K562 (cell line): ENCODE measurements around the gene DDR1. TPM values are rescaled to one million over a fixed set of nuclear protein-coding genes. Genes with fewer than 3 reads are reported as not detected.

Source experiments
- BDP1 ChIP-seq: IDR thresholded peaks from 3 replicates; pipeline ENCODE4 v1.6.1; 2011; ENCODE audit not compliant: insufficient read length, insufficient read depth
- CBX5 ChIP-seq: IDR thresholded peaks from 2 replicates; pipeline ENCODE4 v1.6.1; 2014; ENCODE audit warnings: low read depth, borderline replicate concordance
- CC2D1A ChIP-seq: fragments of 450-650 bp; IDR thresholded peaks from 2 replicates; pipeline ENCODE4 v1.6.1; 2017; ENCODE audit warnings: mild to moderate bottlenecking
- CHD1 ChIP-seq: fragments of 200-600 bp; sonication (generic); IDR thresholded peaks from one replicate; pipeline ENCODE4 v1.6.1; 2012; ENCODE audit warnings: mild to moderate bottlenecking, moderate library complexity, low read length, inconsistent platforms
- CHD4 ChIP-seq: fragments of 200-600 bp; sonication (generic); IDR thresholded peaks from 3 replicates; pipeline ENCODE4 v1.6.1; 2012; ENCODE audit warnings: low read depth, mild to moderate bottlenecking, mixed read lengths, low read length, inconsistent platforms; ENCODE audit not compliant: insufficient read depth, insufficient replicate concordance, poor library complexity, severe bottlenecking
- DNMT1 ChIP-seq: fragments of 450-650 bp; IDR thresholded peaks from 2 replicates; pipeline ENCODE4 v1.6.1; 2016; ENCODE audit warnings: antibody characterized with exemption, mild to moderate bottlenecking
- FOXK1 ChIP-seq: sonication (generic); formaldehyde crosslinking; IDR thresholded peaks from 2 replicates; pipeline ENCODE4 v1.8.0; 2022; ENCODE audit warnings: missing genetic modification reagents, mild to moderate bottlenecking, borderline replicate concordance
- HCFC1 ChIP-seq: IDR thresholded peaks from 2 replicates; pipeline ENCODE4 v1.6.1; 2012; ENCODE audit warnings: low read depth, low read length, improper control_type of control experiment
- HDAC6 ChIP-seq: IDR thresholded peaks from 2 replicates; pipeline ENCODE4 v1.6.1; 2012; ENCODE audit warnings: low read depth, mild to moderate bottlenecking, control low read depth, inconsistent platforms, low read length, moderate library complexity
- HNRNPH1 ChIP-seq: fragments of 200-400 bp; formaldehyde crosslinking; optimal IDR thresholded peaks from 2 replicates; pipeline ENCODE3; 2017; ENCODE audit warnings: low read depth, mild to moderate bottlenecking, low read length, moderate library complexity
- KDM4B ChIP-seq, 2 experiments: fragments of 450-650 bp in 1 of 2; sonication (generic) in 1 of 2; IDR thresholded peaks; 2 replicates each; pipeline ENCODE4 v1.6.1; 2016 to 2017; ENCODE audit warnings: borderline replicate concordance in 2 of 2, antibody characterized with exemption in 1 of 2, low read depth in 1 of 2, mild to moderate bottlenecking in 1 of 2
- KLF10 ChIP-seq: fragments of 250-450 bp; sonication (Bioruptor Pico); IDR thresholded peaks from 2 replicates; pipeline ENCODE4 v1.6.1; 2021; ENCODE audit warnings: matching md5 sums
- MCM3 ChIP-seq: fragments of 450-650 bp; IDR thresholded peaks from 2 replicates; pipeline ENCODE4 v1.6.1; 2016
- PHB ChIP-seq: fragments of 250-450 bp; sonication (Bioruptor Pico); IDR thresholded peaks from 2 replicates; pipeline ENCODE4 v1.5.0; 2021
- PHF21A ChIP-seq: fragments of 450-650 bp; IDR thresholded peaks from 2 replicates; pipeline ENCODE4 v1.6.1; 2017; ENCODE audit warnings: low read depth, borderline replicate concordance
- PPARD ChIP-seq: fragments of 250-450 bp; sonication (Bioruptor Pico); IDR thresholded peaks from 2 replicates; pipeline ENCODE4 v1.8.0; 2022; ENCODE audit warnings: inconsistent platforms, mild to moderate bottlenecking, moderate library complexity
- PTTG1 ChIP-seq: fragments of 450-650 bp; IDR thresholded peaks from 2 replicates; pipeline ENCODE4 v1.6.1; 2016; ENCODE audit warnings: low read depth, mild to moderate bottlenecking, missing genetic modification characterization, missing compliant biosample characterization
- RB1 ChIP-seq: fragments of 450-650 bp; IDR thresholded peaks from 2 replicates; pipeline ENCODE4 v1.6.1; 2017; ENCODE audit warnings: low read depth, mild to moderate bottlenecking
- ZBED1 ChIP-seq: IDR thresholded peaks from 2 replicates; pipeline ENCODE4 v1.6.1; 2014
- ZNF3 ChIP-seq: fragments of 250-450 bp; sonication (Bioruptor Pico); IDR thresholded peaks from 2 replicates; pipeline ENCODE4 v1.5.0; 2021; ENCODE audit warnings: mild to moderate bottlenecking, moderate library complexity
- ZNF384 ChIP-seq: IDR thresholded peaks from 2 replicates; pipeline ENCODE4 v1.6.1; 2012; ENCODE audit warnings: low read depth, low read length, improper control_type of control experiment
- polyA plus RNA-seq, 8 experiments: library from polyadenylated mRNA; depleted of rRNA in 4 of 8; stranded (reverse) in 5 of 8; unstranded in 3 of 8; fragments of >200 nt; fragmentation: Nextera tagmentation in 2 of 8; fragmentation: Illumina TruSeq in 1 of 8; extraction: Ambion mirVana in 2 of 8; extraction: Trizol in 1 of 8; gene quantifications; 2 replicates each; pipeline versions ENCODE4 v1.2.1 to v1.2.3, GENCODE V29; 2011 to 2014; ENCODE audit warnings: inconsistent platforms in 1 of 8, missing spikeins in 1 of 8
- total RNA-seq, 7 experiments: library from RNA; depleted of rRNA in 6 of 7; stranded (reverse); fragments of >200 nt in 6 of 7; fragmentation: Illumina TruSeq in 2 of 7; extraction: Trizol in 2 of 7; gene quantifications; 2 replicates each; pipeline versions ENCODE4 v1.2.1 to v1.2.3, GENCODE V29; 2011 to 2021; ENCODE audit warnings: low replicate concordance in 1 of 7
- TF ChIP-seq, protein P1 (sequence below): sonication (generic); formaldehyde crosslinking; IDR thresholded peaks from 2 replicates; pipeline ENCODE4 v1.8.0; 2022; ENCODE audit warnings: mild to moderate bottlenecking, missing genetic modification reagents
- TF ChIP-seq, protein P2 (sequence below): fragments of 450-650 bp; IDR thresholded peaks from 2 replicates; pipeline ENCODE4 v1.6.1; 2016; ENCODE audit warnings: missing biosample characterization, missing genetic modification characterization
- TF ChIP-seq, protein P3 (sequence below): sonication (generic); formaldehyde crosslinking; IDR thresholded peaks from 2 replicates; pipeline ENCODE4 v1.8.0; 2022; ENCODE audit warnings: mild to moderate bottlenecking, missing genetic modification reagents
- TF ChIP-seq, protein P4 (sequence below): fragments of 250-450 bp; sonication (Bioruptor Pico); IDR thresholded peaks from 2 replicates; pipeline ENCODE4 v1.4.0; 2020; ENCODE audit warnings: borderline replicate concordance

DDR1 gene
- total and polyA plus RNA-seq, 9 of the 15 experiments (the other 6 are each of a cell fraction or from before 2014, with no cell fraction given) = 1.4 to 44.6 (median 12.2) TPM

DNA sequence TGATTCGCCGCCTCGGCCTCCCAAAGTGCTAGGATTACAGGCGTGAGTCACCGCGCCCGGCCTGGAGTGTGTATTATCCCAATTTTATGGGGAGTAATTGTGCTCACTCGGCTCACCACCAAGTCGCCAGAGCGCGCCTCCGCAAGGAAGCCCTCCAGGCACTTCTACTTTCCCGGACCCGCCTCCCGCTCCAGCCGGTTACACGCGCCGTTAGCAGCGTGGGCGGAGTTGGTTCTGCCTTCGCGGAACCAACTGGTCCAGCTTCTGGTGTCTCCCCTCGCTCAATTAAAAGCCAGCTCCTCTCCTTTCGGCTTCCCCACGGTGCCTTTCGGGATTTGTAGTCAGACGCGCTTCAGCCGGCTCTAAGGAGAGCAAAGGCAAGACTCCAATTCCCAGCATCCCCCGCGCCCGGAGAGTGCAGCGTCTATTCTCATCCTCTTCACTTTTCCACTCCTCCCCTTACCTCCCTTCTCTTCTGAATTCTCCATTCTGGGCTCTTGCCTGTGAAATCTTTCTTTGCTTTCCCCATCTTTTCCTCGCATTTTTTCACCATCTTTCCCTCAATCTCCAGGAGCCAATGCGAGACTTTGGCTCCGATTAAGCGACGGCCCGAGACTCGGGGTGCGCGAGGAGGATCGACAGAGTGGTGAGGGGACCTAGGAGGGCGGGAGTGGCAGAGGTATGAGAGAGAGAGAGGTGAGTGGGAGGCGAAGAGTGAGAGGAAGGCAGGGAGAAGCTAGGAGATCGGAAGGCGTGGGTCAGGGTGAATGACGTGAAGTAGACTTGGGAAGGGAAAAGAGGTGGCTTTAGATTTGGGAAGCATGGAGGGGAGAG, 23.7 kb downstream of the DDR1 start, which contains the start of gene GTF2H4 (continued):
- TF ChIP-seq, protein P1, sequence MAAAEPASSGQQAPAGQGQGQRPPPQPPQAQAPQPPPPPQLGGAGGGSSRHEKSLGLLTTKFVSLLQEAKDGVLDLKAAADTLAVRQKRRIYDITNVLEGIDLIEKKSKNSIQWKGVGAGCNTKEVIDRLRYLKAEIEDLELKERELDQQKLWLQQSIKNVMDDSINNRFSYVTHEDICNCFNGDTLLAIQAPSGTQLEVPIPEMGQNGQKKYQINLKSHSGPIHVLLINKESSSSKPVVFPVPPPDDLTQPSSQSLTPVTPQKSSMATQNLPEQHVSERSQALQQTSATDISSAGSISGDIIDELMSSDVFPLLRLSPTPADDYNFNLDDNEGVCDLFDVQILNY (CRISPR knock-in tag) = no peak
- TF ChIP-seq BDP1 = no peak
- TF ChIP-seq, protein P2, sequence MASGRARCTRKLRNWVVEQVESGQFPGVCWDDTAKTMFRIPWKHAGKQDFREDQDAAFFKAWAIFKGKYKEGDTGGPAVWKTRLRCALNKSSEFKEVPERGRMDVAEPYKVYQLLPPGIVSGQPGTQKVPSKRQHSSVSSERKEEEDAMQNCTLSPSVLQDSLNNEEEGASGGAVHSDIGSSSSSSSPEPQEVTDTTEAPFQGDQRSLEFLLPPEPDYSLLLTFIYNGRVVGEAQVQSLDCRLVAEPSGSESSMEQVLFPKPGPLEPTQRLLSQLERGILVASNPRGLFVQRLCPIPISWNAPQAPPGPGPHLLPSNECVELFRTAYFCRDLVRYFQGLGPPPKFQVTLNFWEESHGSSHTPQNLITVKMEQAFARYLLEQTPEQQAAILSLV (tag) = 0 out of 2 replicates have a peak, but pooled peaks have one; percentile 61
- TF ChIP-seq HNRNPH1 = no peak
- no peak for TF ChIP-seq PPARD (CRISPR knock-in tag)
- TF ChIP-seq CHD4 = peak; percentile 98
- no peak for TF ChIP-seq KLF10 (CRISPR knock-in tag)
- peak; percentile 30 for TF ChIP-seq PHF21A
- TF ChIP-seq PHB (CRISPR knock-in tag) = no peak
- TF ChIP-seq DNMT1 = peak; percentile 59; the same call in 1 of the 2 replicates
- TF ChIP-seq CHD1 = peak; percentile 23
- TF ChIP-seq KDM4B (IDR thresholded peaks at IDR 0.05; ENCODE audit: borderline replicate concordance in 2 of 2, low read depth in 1 of 2) = peak in 1 of 2 experiments; percentile 89; a peak in 1 of 4 replicates
- peak; percentile 99 for TF ChIP-seq HCFC1
- TF ChIP-seq PTTG1 (tag) = peak; percentile 75; the same call in 1 of the 2 replicates
- TF ChIP-seq, protein P3, sequence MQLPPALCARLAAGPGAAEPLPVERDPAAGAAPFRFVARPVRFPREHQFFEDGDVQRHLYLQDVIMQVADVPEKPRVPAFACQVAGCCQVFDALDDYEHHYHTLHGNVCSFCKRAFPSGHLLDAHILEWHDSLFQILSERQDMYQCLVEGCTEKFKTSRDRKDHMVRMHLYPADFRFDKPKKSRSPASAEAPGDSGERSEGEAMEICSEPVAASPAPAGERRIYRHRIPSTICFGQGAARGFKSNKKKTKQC = peak; percentile 77; the same call in 1 of the 2 replicates
- no peak for TF ChIP-seq HDAC6
- TF ChIP-seq ZBED1 = no peak; the same call in 1 of the 2 replicates
- no peak for TF ChIP-seq MCM3
- peak; percentile 90 for TF ChIP-seq CC2D1A
- TF ChIP-seq, protein P4, sequence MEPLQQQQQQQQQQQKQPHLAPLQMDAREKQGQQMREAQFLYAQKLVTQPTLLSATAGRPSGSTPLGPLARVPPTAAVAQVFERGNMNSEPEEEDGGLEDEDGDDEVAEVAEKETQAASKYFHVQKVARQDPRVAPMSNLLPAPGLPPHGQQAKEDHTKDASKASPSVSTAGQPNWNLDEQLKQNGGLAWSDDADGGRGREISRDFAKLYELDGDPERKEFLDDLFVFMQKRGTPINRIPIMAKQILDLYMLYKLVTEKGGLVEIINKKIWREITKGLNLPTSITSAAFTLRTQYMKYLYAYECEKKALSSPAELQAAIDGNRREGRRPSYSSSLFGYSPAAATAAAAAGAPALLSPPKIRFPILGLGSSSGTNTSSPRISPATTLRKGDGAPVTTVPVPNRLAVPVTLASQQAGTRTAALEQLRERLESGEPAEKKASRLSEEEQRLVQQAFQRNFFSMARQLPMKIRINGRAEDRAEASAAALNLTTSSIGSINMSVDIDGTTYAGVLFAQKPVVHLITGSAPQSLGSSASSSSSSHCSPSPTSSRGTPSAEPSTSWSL (CRISPR knock-in tag) = no peak; the same call in 1 of the 2 replicates
- TF ChIP-seq RB1 = peak; percentile 97
- no peak; the same call in 1 of the 2 replicates for TF ChIP-seq FOXK1 (CRISPR knock-in tag)
- TF ChIP-seq ZNF3 (CRISPR knock-in tag) = no peak
- TF ChIP-seq ZNF384 = 0 out of 2 replicates have a peak, but pooled peaks have one; percentile 28
- 0 out of 2 replicates have a peak, but pooled peaks have one; percentile 55 for TF ChIP-seq CBX5
